Raji (cell line): ENCODE measurements around the gene BRIP1.

ENCODE experiments used
- POLR2A ChIP-seq: IDR thresholded peaks from 2 replicates; pipeline ENCODE4 v1.6.1; 2011; ENCODE audit warnings: low read depth, low read length, control low read depth; ENCODE audit not compliant: insufficient read depth

The BRIP1 gene

GRCh38 chr17:61683466-61683865 lies 179.9 kb downstream of the BRIP1 start:
- no peak for TF ChIP-seq POLR2A

GRCh38 chr17:61680921-61681320 lies 182.4 kb downstream of the BRIP1 start:
- no peak for TF ChIP-seq POLR2A

GRCh38 chr17:61678339-61678738 lies 185.0 kb downstream of the BRIP1 start:
- TF ChIP-seq POLR2A = no peak

DNA sequence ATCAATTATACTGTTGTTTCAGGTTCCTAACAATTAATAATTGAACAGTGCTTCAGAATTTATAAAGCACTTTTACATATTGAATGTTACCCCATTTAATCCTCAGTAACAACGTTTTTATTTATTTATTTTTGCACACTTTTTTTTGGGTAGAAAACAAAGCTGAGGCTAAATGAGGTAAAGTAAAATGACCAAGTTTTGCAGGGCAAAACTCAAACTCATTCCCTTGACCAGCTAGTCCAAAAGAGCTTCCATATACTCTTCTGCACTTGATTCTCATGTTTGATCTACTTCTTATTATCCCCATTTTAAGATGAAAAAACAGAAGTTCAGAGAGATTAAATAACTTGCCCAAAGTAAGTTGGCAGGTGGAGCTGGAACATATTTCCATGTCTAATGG lies 191.2 kb downstream of the BRIP1 start:
- TF ChIP-seq POLR2A = no peak

GRCh38 chr17:61670691-61671090 lies 192.6 kb downstream of the BRIP1 start:
- no peak for TF ChIP-seq POLR2A

GRCh38 chr17:61669522-61669921 lies 193.8 kb downstream of the BRIP1 start:
- TF ChIP-seq POLR2A = no peak

GRCh38 chr17:61668486-61668885 lies 194.8 kb downstream of the BRIP1 start:
- TF ChIP-seq POLR2A = no peak

- TF ChIP-seq POLR2A = no peak
These were observed 200.0 kb downstream of the BRIP1 start for GRCh38 chr17:61663310-61663709.

- no peak for TF ChIP-seq POLR2A
These were observed 200.6 kb downstream of the BRIP1 start for GRCh38 chr17:61662741-61663140.

DNA sequence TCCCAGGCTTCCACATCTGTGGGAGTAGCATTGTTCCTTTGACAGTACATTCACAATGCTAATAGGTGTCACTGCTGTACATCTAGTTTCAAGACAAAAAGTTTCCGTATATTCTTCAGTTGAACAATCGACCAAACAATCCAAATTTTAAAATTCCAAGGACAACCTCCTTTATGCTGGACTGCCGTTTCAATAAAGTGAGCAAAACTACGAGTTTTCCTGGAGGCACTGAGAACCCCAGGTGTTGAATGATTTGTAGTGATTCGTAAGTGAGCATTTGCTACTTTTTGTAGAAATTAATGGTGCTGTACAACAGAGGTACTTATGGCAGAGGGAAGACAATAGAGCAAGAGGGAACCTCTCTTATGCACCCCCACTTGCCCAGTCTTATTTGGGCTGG lies 201.1 kb downstream of the BRIP1 start:
- no peak for TF ChIP-seq POLR2A

GRCh38 chr17:61660746-61661485 lies 202.4 kb downstream of the BRIP1 start:
- TF ChIP-seq POLR2A = no peak

GRCh38 chr17:61659437-61659836 lies 203.9 kb downstream of the BRIP1 start:
- TF ChIP-seq POLR2A = no peak

DNA sequence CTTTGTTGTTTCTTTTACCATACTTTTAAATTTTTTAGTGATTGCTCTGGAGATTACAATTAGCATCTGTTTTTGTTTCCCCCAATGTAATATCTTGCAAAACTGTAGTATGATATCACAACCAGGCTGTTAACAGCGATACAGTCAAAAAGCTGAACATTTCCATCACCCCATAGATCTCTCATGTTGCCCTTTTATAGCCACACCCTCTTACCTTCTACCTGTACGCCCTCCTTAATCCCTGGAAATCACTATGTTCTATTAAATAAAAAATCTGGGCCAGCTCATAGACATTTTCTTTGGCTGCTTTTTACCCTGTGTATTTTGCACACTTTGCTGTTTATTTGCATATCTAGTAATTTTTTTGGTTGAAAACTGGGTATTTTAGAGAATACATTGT lies 205.1 kb downstream of the BRIP1 start:
- no peak for TF ChIP-seq POLR2A

- no peak for TF ChIP-seq POLR2A
These were observed 206.0 kb downstream of the BRIP1 start for GRCh38 chr17:61657338-61657737.

DNA sequence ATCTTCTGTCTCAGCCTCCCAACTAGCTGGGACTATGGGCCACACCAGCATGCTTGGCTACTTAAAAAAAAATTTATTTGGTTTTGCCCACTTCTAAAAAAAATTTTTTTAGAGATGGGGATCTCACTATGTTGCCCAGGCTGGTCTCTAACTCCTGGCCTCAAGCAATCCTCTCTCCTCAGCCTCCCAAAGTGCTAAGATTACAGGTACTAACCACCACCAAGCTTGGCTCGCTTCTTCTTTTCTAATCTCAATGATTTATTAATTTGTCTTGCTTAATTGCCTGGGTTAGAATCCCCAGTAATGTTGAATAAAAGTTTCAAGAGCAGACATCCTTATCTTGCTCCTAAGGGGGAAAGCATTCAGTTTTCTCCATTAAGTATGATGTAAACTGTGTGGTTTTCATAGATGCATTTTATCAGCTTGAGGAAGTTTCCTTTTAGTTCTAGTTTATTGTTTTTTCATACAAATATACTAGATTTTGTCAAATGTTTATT lies 206.6 kb downstream of the BRIP1 start:
- TF ChIP-seq POLR2A = no peak

GRCh38 chr17:61650749-61651148 lies 212.6 kb downstream of the BRIP1 start:
- no peak for TF ChIP-seq POLR2A

DNA sequence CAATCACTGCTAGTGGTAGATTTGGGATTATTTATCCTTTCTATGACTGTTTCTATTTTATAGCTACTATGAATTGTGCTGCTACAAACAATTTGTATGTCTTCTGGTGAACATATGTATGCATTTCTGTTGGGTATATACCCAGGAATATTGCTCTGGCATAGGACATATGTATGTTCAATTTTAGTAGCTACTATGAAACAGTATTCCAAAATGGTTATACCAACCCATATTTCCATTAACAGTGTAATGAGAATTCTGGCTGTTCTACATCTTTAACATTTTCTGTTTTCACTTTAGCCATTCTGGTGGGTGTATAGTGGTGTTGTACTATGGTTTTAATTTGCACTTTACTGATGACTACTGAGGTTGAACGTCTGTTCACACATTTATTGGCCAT lies 214.7 kb downstream of the BRIP1 start:
- TF ChIP-seq POLR2A = no peak
